IMR-90 (cell line): ENCODE measurements around the gene GMPR. TPM values are rescaled to one million over a fixed set of nuclear protein-coding genes. Genes with fewer than 3 reads are reported as not detected.

Experiments
- ATAC-seq: fragments of 200-7000 bp; cut with Tn5 transposase; 2 replicates; pipeline ENCODE4 v1.9.1; 2020; ENCODE audit warnings: low read depth, mild to moderate bottlenecking, moderate library complexity
- BruUV-seq: library from RNA; stranded (reverse); fragments of 400-500 nt; replicated peaks from 2 replicates; lab custom pipeline; 2021; lab: Mats Ljungman, UMichigan
- CTCF ChIA-PET: fragments of 300-600 bp; formaldehyde crosslinking; extraction: SDS; loops from one replicate; lab custom pipeline; 2021; ENCODE audit warnings: antibody characterized with exemption; lab: Yijun Ruan, JAX
- POLR2A ChIA-PET: fragments of 300-600 bp; sonication (Branson Sonifier 250); formaldehyde crosslinking; loops from one replicate; lab custom pipeline; 2022; ENCODE audit warnings: antibody characterized with exemption; ENCODE audit not compliant: unreplicated experiment; lab: Charles Lee
- DNase-seq: peaks from one replicate; pipeline ENCODE4 v3.0.0; 2013
- H2AFZ ChIP-seq: replicated peaks from 2 replicates; pipeline ENCODE3; 2013; ENCODE audit warnings: low read length, mild to moderate bottlenecking; ENCODE audit not compliant: poor library complexity
- H2AK5ac ChIP-seq: 2 replicates; pipeline ENCODE4 v1.6.1; 2013; ENCODE audit warnings: low read depth, low read length, inconsistent platforms
- H2AK9ac ChIP-seq: replicated peaks from 2 replicates; pipeline ENCODE3; 2013; ENCODE audit warnings: mild to moderate bottlenecking, low read depth, low read length, moderate library complexity; ENCODE audit not compliant: poor library complexity
- H2BK120ac ChIP-seq: 2 replicates; pipeline ENCODE4 v1.6.1; 2013; ENCODE audit warnings: low read depth, low read length, inconsistent platforms
- H2BK15ac ChIP-seq: 3 replicates; pipeline ENCODE4 v1.6.1; 2013; ENCODE audit warnings: low read depth, low read length, inconsistent platforms
- H2BK20ac ChIP-seq: 2 replicates; pipeline ENCODE4 v1.6.1; 2013; ENCODE audit warnings: low read depth, mild to moderate bottlenecking, inconsistent platforms, low read length, moderate library complexity
- H2BK5ac ChIP-seq: 2 replicates; pipeline ENCODE4 v1.6.1; 2013; ENCODE audit warnings: mild to moderate bottlenecking, low read depth, low read length, inconsistent platforms; ENCODE audit not compliant: poor library complexity, severe bottlenecking
- H3K14ac ChIP-seq: replicated peaks from 2 replicates; pipeline ENCODE4 v1.6.1; 2013; ENCODE audit warnings: low read depth, low read length, inconsistent platforms
- H3K18ac ChIP-seq: 2 replicates; pipeline ENCODE4 v1.6.1; 2013; ENCODE audit warnings: low read depth, low read length, control low read depth
- H3K23ac ChIP-seq: 2 replicates; pipeline ENCODE4 v1.6.1; 2013; ENCODE audit warnings: low read depth, low read length, inconsistent platforms
- H3K27ac ChIP-seq: 2 replicates; pipeline ENCODE4 v1.5.1; 2013; ENCODE audit warnings: mild to moderate bottlenecking, control low read depth, low read length; ENCODE audit not compliant: insufficient read depth
- H3K27me3 ChIP-seq: 2 replicates; pipeline ENCODE4 v1.6.1; 2013; ENCODE audit warnings: low read length; ENCODE audit not compliant: control insufficient read depth, insufficient read depth
- H3K36me3 ChIP-seq: 2 replicates; pipeline ENCODE4 v1.6.1; 2013; ENCODE audit warnings: low read length, mixed read lengths; ENCODE audit not compliant: control insufficient read depth, insufficient read depth
- H3K4ac ChIP-seq: 2 replicates; pipeline ENCODE4 v1.6.1; 2013; ENCODE audit warnings: low read depth, low read length, inconsistent platforms
- H3K4me1 ChIP-seq: 2 replicates; pipeline ENCODE4 v1.6.1; 2013; ENCODE audit warnings: low read length, mixed read lengths; ENCODE audit not compliant: control insufficient read depth, insufficient read depth
- H3K4me2 ChIP-seq: 2 replicates; pipeline ENCODE4 v1.6.1; 2013; ENCODE audit warnings: low read depth, mild to moderate bottlenecking, control low read depth, low read length, moderate library complexity
- H3K4me3 ChIP-seq: 2 replicates; pipeline ENCODE4 v1.5.1; 2013; ENCODE audit warnings: low read depth, mild to moderate bottlenecking, control low read depth, low read length, moderate library complexity; ENCODE audit not compliant: insufficient read depth
- H3K56ac ChIP-seq: 2 replicates; pipeline ENCODE4 v1.6.1; 2013; ENCODE audit warnings: low read length, inconsistent platforms; ENCODE audit not compliant: insufficient read depth; ENCODE audit errors: extremely low read depth
- H3K79me1 ChIP-seq, 2 experiments: 2 replicates each; pipeline ENCODE4 v1.6.1; 2013; ENCODE audit warnings: low read length in 2 of 2, inconsistent platforms in 1 of 2, low read depth in 1 of 2
- H3K9ac ChIP-seq: 2 replicates; pipeline ENCODE4 v1.6.1; 2013; ENCODE audit warnings: low read depth, low read length, control low read depth
- H3K9me1 ChIP-seq: 2 replicates; pipeline ENCODE4 v1.6.1; 2013; ENCODE audit warnings: low read length, inconsistent platforms; ENCODE audit not compliant: insufficient read depth
- H3K9me3 ChIP-seq: 2 replicates; pipeline ENCODE4 v1.6.1; 2013; ENCODE audit warnings: low read length; ENCODE audit not compliant: control insufficient read depth, insufficient read depth
- H4K20me1 ChIP-seq: 2 replicates; pipeline ENCODE4 v1.6.1; 2013; ENCODE audit warnings: low read length, inconsistent platforms; ENCODE audit not compliant: insufficient read depth
- H4K5ac ChIP-seq: 2 replicates; pipeline ENCODE4 v1.6.1; 2013; ENCODE audit warnings: mild to moderate bottlenecking, low read depth, low read length, control low read depth
- H4K8ac ChIP-seq, 2 experiments: 2 replicates each; pipeline ENCODE4 v1.6.1; 2013; ENCODE audit warnings: low read depth in 2 of 2, low read length in 2 of 2, control low read depth in 1 of 2, inconsistent platforms in 1 of 2
- H4K91ac ChIP-seq: 2 replicates; pipeline ENCODE4 v1.6.1; 2013; ENCODE audit warnings: low read depth, low read length, inconsistent platforms; ENCODE audit not compliant: insufficient read depth
- BHLHE40 ChIP-seq: fragments of 150-350 bp; IDR thresholded peaks from 2 replicates; pipeline ENCODE4 v1.6.1; 2016; ENCODE audit warnings: mild to moderate bottlenecking, low read depth, low read length
- CEBPB ChIP-seq: IDR thresholded peaks from 2 replicates; pipeline ENCODE4 v1.6.1; 2012; ENCODE audit warnings: low read depth, low read length, improper control_type of control experiment
- CHD1 ChIP-seq: IDR thresholded peaks from 2 replicates; pipeline ENCODE4 v1.6.1; 2012; ENCODE audit warnings: low read depth, low read length, improper control_type of control experiment
- CTCF ChIP-seq: conservative IDR thresholded peaks from 2 replicates; pipeline ENCODE4 v1.5.1; 2012; ENCODE audit warnings: mild to moderate bottlenecking, low read depth, low read length, improper control_type of control experiment
- FOS ChIP-seq: fragments of 150-350 bp; IDR thresholded peaks from 2 replicates; pipeline ENCODE4 v1.6.1; 2016; ENCODE audit warnings: low read depth, low read length
- MAFK ChIP-seq: IDR thresholded peaks from 2 replicates; pipeline ENCODE4 v1.6.1; 2012; ENCODE audit warnings: low read depth, low read length, improper control_type of control experiment
- MAZ ChIP-seq: IDR thresholded peaks from 2 replicates; pipeline ENCODE4 v1.6.1; 2012; ENCODE audit warnings: low read depth, mild to moderate bottlenecking, low read length, improper control_type of control experiment, moderate library complexity, borderline replicate concordance
- MXI1 ChIP-seq: IDR thresholded peaks from 2 replicates; pipeline ENCODE4 v1.6.1; 2012; ENCODE audit warnings: low read depth, mild to moderate bottlenecking, low read length, moderate library complexity, borderline replicate concordance
- NFE2L2 ChIP-seq: fragments of 150-350 bp; IDR thresholded peaks from 2 replicates; pipeline ENCODE4 v1.6.1; 2016; ENCODE audit warnings: low read depth, mild to moderate bottlenecking, low read length
- POLR2A ChIP-seq: IDR thresholded peaks from 2 replicates; pipeline ENCODE4 v1.6.1; 2012; ENCODE audit warnings: mild to moderate bottlenecking, low read depth, low read length
- RAD21 ChIP-seq: IDR thresholded peaks from 2 replicates; pipeline ENCODE4 v1.6.1; 2012; ENCODE audit warnings: low read length, improper control_type of control experiment
- RCOR1 ChIP-seq: IDR thresholded peaks from 2 replicates; pipeline ENCODE4 v1.6.1; 2012; ENCODE audit warnings: mild to moderate bottlenecking, low read length, improper control_type of control experiment; ENCODE audit not compliant: insufficient replicate concordance
- RFX5 ChIP-seq: IDR thresholded peaks from 2 replicates; pipeline ENCODE4 v1.8.0; 2012; ENCODE audit warnings: low read depth, mild to moderate bottlenecking, low read length, moderate library complexity
- SMC3 ChIP-seq: fragments of 150-350 bp; IDR thresholded peaks from 2 replicates; pipeline ENCODE4 v1.6.1; 2016; ENCODE audit warnings: low read depth, mild to moderate bottlenecking, antibody characterized with exemption, low read length, moderate library complexity
- USF2 ChIP-seq: fragments of 150-350 bp; IDR thresholded peaks from 2 replicates; pipeline ENCODE4 v1.6.1; 2017; ENCODE audit warnings: mild to moderate bottlenecking, antibody characterized with exemption, low read length, low read depth
- WGBS, 2 experiments: methylation state at CpG; one replicate each; pipeline versions ENCODE4 v1.1.5 to v1.1.7; 2013; ENCODE audit warnings: missing lambda C conversion rate in 2 of 2; ENCODE audit not compliant: insufficient read length in 1 of 2; ENCODE audit errors: extremely low coverage in 2 of 2; 5-methylcytosine and 5-hydroxymethylcytosine counted together
- dilution Hi-C: fragments of 300-500 bp; cut with HindIII; formaldehyde crosslinking; loops from one replicate; pipeline ENCODE4 v1.14.3; 2018; ENCODE audit warnings: low sequenced_read_pairs; ENCODE audit not compliant: unreplicated experiment
- in situ Hi-C: fragments of 300-500 bp; cut with MboI; formaldehyde crosslinking; loops from 3 replicates; pipeline ENCODE4 v1.14.3; 2019; ENCODE audit warnings: low sequenced_read_pairs, inconsistent platforms, mixed read lengths
- intact Hi-C: fragments of 100-400 bp; cut with micrococcal nuclease; formaldehyde crosslinking; loops from 2 replicates; pipeline ENCODE4 v1.10.0; 2022
- polyA plus RNA-seq, 3 experiments: library from polyadenylated mRNA; depleted of rRNA; stranded (reverse); fragments of >200 nt; gene quantifications; 2 replicates each; pipeline ENCODE4 v1.2.3, GENCODE V29; 2012; ENCODE audit warnings: low replicate concordance in 1 of 3
- total RNA-seq: library from RNA; depleted of rRNA; stranded (reverse); fragments of >200 nt; gene quantifications from 2 replicates; pipeline ENCODE4 v1.2.3, GENCODE V29; 2012
- TF ChIP-seq, protein P1 (sequence below): fragments of 150-350 bp; IDR thresholded peaks from 2 replicates; pipeline ENCODE4 v1.6.1; 2016; ENCODE audit warnings: low read depth, mild to moderate bottlenecking, low read length, moderate library complexity, borderline replicate concordance

The GMPR gene
- total and polyA plus RNA-seq, 2 of the 4 experiments (the other 2 are of a cell fraction): 6.3 to 8.6 TPM

DNA sequence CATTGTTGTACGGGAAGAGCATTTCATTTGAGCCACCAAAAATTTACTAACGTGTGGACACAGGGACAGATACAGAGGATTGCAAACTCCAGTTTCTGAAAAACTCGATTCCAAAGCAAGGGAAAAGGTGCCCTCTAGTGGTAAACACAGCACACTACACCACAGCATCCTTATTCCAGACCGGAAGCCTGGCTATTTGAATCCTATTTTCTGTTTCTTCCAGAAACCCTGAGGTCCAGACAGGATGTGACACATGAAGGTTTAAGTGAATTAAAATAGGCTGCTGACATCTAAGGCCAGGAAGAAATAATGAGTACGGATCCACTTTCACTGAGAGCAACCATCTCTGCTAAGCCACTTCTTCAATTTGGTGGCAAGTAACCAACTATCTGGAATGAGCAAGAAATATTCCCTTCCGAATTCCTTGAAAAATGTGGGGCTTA, 31.8 kb upstream of the GMPR start:
- intact Hi-C loops (loop anchor here (1.0 kb wide), 1 partner anchor 515 kb away; no protein-coding TSS in a partner anchor), dilution Hi-C loops (no loop called here), in situ Hi-C loops (loop anchor here (5.0 kb wide), 1 partner anchor 514 kb away; no protein-coding TSS in a partner anchor)
- H2BK15ac ChIP-seq: peak overlapping the region; percentile 30; the same call in 1 of the 3 replicates
- no peak overlapping the region for H3K14ac ChIP-seq
- H3K4me3 ChIP-seq: no peak overlapping the region
- H3K36me3 ChIP-seq: no peaks in the 10 kb centered on the region
- peak; percentile 87 for DNase-seq
- no peak overlapping the region for H2AK5ac ChIP-seq
- CTCF ChIA-PET: interaction anchor here (0.6 to 1.1 kb wide), 5 partner anchors 24 to 515 kb away, joined by 3 to 9 read pairs (median 3); no protein-coding TSS in a partner anchor
- H4K20me1 ChIP-seq: no peaks in the 10 kb centered on the region
- no peak overlapping the region for H3K9ac ChIP-seq
- H2BK20ac ChIP-seq: peak overlapping the region; percentile 30; the same call in 1 of the 2 replicates
- H3K9me1 ChIP-seq: peaks cover 8% of the 10 kb centered on the region; the same call in 1 of the 2 replicates
- no peaks in the 10 kb centered on the region for H3K9me3 ChIP-seq
- WGBS, 2 experiments: no CpG with 5 or more reads among the region's 6 CpGs
- BruUV-seq: no TSS peak
- no peak overlapping the region; the same call in 1 of the 2 replicates for H3K56ac ChIP-seq
- H2BK5ac ChIP-seq: no peak overlapping the region
- POLR2A ChIA-PET: no interaction called here
- no peak overlapping the region for H3K27ac ChIP-seq
- peaks cover 3% of the 10 kb centered on the region; the same call in 1 of the 2 replicates for H3K27me3 ChIP-seq
- no peak overlapping the region for H4K5ac ChIP-seq
- H3K4me2 ChIP-seq: no peak overlapping the region
- peak overlapping the region in 1 of 2 experiments; percentile 79; a peak in 2 of 4 replicates for H4K8ac ChIP-seq
- H3K23ac ChIP-seq: no peak overlapping the region
- H2AK9ac ChIP-seq: no peak overlapping the region
- H4K91ac ChIP-seq: no peak overlapping the region
- no peak overlapping the region for H3K18ac ChIP-seq
- H3K79me1 ChIP-seq: no peaks in the 10 kb centered on the region
- peak overlapping the region; percentile 45; the same call in 1 of the 2 replicates for H2BK120ac ChIP-seq
- TF ChIP-seq NFE2L2: no peak
- no peak for TF ChIP-seq MAZ
- TF ChIP-seq FOS: no peak
- TF ChIP-seq, protein P1, sequence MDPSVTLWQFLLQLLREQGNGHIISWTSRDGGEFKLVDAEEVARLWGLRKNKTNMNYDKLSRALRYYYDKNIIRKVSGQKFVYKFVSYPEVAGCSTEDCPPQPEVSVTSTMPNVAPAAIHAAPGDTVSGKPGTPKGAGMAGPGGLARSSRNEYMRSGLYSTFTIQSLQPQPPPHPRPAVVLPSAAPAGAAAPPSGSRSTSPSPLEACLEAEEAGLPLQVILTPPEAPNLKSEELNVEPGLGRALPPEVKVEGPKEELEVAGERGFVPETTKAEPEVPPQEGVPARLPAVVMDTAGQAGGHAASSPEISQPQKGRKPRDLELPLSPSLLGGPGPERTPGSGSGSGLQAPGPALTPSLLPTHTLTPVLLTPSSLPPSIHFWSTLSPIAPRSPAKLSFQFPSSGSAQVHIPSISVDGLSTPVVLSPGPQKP: no peak
- TF ChIP-seq CHD1: no peak
- TF ChIP-seq CTCF: peak; percentile 98
- TF ChIP-seq POLR2A: no peak
- TF ChIP-seq CEBPB: no peak
- TF ChIP-seq RFX5: no peak
- TF ChIP-seq RAD21: peak; percentile 95
- TF ChIP-seq MXI1: no peak
- no peak for TF ChIP-seq MAFK
- no peak for TF ChIP-seq RCOR1
- TF ChIP-seq USF2: no peak
- peak; percentile 84 for TF ChIP-seq SMC3
- no peak for TF ChIP-seq BHLHE40
- 0 out of 2 replicates have a peak, but pooled peaks cover 4% of the 10 kb centered on the region for H3K4me1 ChIP-seq
- ATAC-seq: peak; percentile 85
- peak overlapping the region; percentile 5 for H2AFZ ChIP-seq
- peak overlapping the region; percentile 29; the same call in 1 of the 2 replicates for H3K4ac ChIP-seq
